Left ventricle myocardium inferior (tissue), 1 donor: ENCODE measurements around the gene AP3B1. TPM values are rescaled to one million over a fixed set of nuclear protein-coding genes. Genes with fewer than 3 reads are reported as not detected.

Experiments
- DNase-seq: peaks from one replicate; pipeline ENCODE4 v3.0.0-alpha.2; 2020
- H3K27ac ChIP-seq: fragments of 200-600 bp; replicated peaks from 2 replicates; pipeline ENCODE4 v1.8.0; 2021
- H3K27me3 ChIP-seq: fragments of 200-600 bp; 2 replicates; pipeline ENCODE4 v1.8.0; 2021; ENCODE audit warnings: low read depth
- H3K36me3 ChIP-seq: fragments of 200-600 bp; 2 replicates; pipeline ENCODE4 v1.8.0; 2021
- H3K4me1 ChIP-seq: fragments of 200-600 bp; 2 replicates; pipeline ENCODE4 v1.8.0; 2021
- H3K4me3 ChIP-seq: fragments of 200-600 bp; 2 replicates; pipeline ENCODE4 v1.8.0; 2021; ENCODE audit warnings: mild to moderate bottlenecking, moderate library complexity
- H3K9me3 ChIP-seq: fragments of 200-600 bp; replicated peaks from 2 replicates; pipeline ENCODE4 v1.8.0; 2021
- CTCF ChIP-seq: fragments of 200-600 bp; IDR thresholded peaks from 2 replicates; pipeline ENCODE4 v1.8.0; 2021; ENCODE audit warnings: antibody characterized with exemption, mild to moderate bottlenecking, borderline replicate concordance
- intact Hi-C: fragments of 100-400 bp; cut with micrococcal nuclease; formaldehyde crosslinking; loops from one replicate; pipeline ENCODE4 v1.11.0; 2022
- total RNA-seq: library from RNA; stranded (reverse); fragmentation: NEBNext Ultra II Directional; extraction: Animal tissue kit (Norgen Biotek cat#: 25700); gene quantifications from one replicate; pipeline ENCODE4 v1.2.1, GENCODE V29; 2021
- donor health status: DM: no; HTN: yes; CAD: no; lungs with severe emphysema.

Gene AP3B1
- total RNA-seq, 1 donor from 2014 or later = 22.0 TPM

- intact Hi-C loops = no loop called here
- Histone ChIP-seq H3K36me3 (peaks cover 18% of the 10 kb centered on the region), H3K9me3 (no peaks in the 10 kb centered on the region), H3K27ac (no peak overlapping the region), H3K27me3 (no peaks in the 10 kb centered on the region), H3K4me1 (no peaks in the 10 kb centered on the region), H3K4me3 (no peak overlapping the region)
- no peak for DNase-seq
- no peak for TF ChIP-seq CTCF
These were observed 162.0 kb downstream of the AP3B1 start for GRCh38 chr5:78132507-78132906.

GRCh38 chr5:78129597-78129996, 164.9 kb downstream of the AP3B1 start:
- no peak for TF ChIP-seq CTCF
- no peaks in the 10 kb centered on the region for H3K4me1 ChIP-seq

GRCh38 chr5:78127875-78128274, 166.6 kb downstream of the AP3B1 start:
- Histone ChIP-seq H3K27me3 (no peaks in the 10 kb centered on the region), H3K9me3 (no peaks in the 10 kb centered on the region), H3K4me1 (no peaks in the 10 kb centered on the region), H3K27ac (no peak overlapping the region), H3K36me3 (peaks cover 35% of the 10 kb centered on the region), H3K4me3 (no peak overlapping the region)
- no peak for DNase-seq
- intact Hi-C loops = no loop called here
- TF ChIP-seq CTCF = no peak

More at GRCh38 chr5:78129597-78129996, 164.9 kb downstream of the AP3B1 start:
- H3K9me3 ChIP-seq = no peaks in the 10 kb centered on the region
- no peak for DNase-seq
- H3K27me3 ChIP-seq = no peaks in the 10 kb centered on the region
- no peak overlapping the region for H3K27ac ChIP-seq
- peaks cover 31% of the 10 kb centered on the region for H3K36me3 ChIP-seq
- H3K4me3 ChIP-seq = no peak overlapping the region
- intact Hi-C loops = no loop called here

- H3K9me3 ChIP-seq = no peaks in the 10 kb centered on the region
- TF ChIP-seq CTCF = no peak
- no peak overlapping the region for H3K27ac ChIP-seq
- intact Hi-C loops = no loop called here
- peaks cover 34% of the 10 kb centered on the region for H3K36me3 ChIP-seq
- H3K4me3 ChIP-seq = no peak overlapping the region
- H3K4me1 ChIP-seq = no peaks in the 10 kb centered on the region
- H3K27me3 ChIP-seq = no peaks in the 10 kb centered on the region
- no peak for DNase-seq
These were observed 168.0 kb downstream of the AP3B1 start for GRCh38 chr5:78126536-78126935.

- intact Hi-C loops = no loop called here
- peaks cover 57% of the 10 kb centered on the region for H3K36me3 ChIP-seq
These were observed 178.3 kb downstream of the AP3B1 start for GRCh38 chr5:78116167-78116566.

More at GRCh38 chr5:78116167-78116566, 178.3 kb downstream of the AP3B1 start:
- DNase-seq = no peak
- H3K9me3 ChIP-seq = no peaks in the 10 kb centered on the region
- H3K27me3 ChIP-seq = no peaks in the 10 kb centered on the region
- no peaks in the 10 kb centered on the region for H3K4me1 ChIP-seq
- TF ChIP-seq CTCF = no peak
- no peak overlapping the region for H3K4me3 ChIP-seq
- no peak overlapping the region for H3K27ac ChIP-seq
